K562 (cell line): ENCODE data around the gene RAB5B. TPM values are rescaled to one million over a fixed set of nuclear protein-coding genes. Genes with fewer than 3 reads are reported as not detected.

Experiments
- CXXC5 ChIP-seq: fragments of 250-450 bp; sonication (Bioruptor Pico); IDR thresholded peaks from 2 replicates; pipeline ENCODE4 v1.8.0; 2022; ENCODE audit warnings: inconsistent platforms, mild to moderate bottlenecking, moderate library complexity
- ETS1 ChIP-seq: conservative IDR thresholded peaks from 2 replicates; pipeline ENCODE4 v1.6.1; 2011; ENCODE audit warnings: low read depth, mild to moderate bottlenecking, low read length; ENCODE audit not compliant: control insufficient read depth
- HLTF ChIP-seq: fragments of 450-650 bp; IDR thresholded peaks from 2 replicates; pipeline ENCODE4 v1.6.1; 2016
- HMGN3 ChIP-seq: IDR thresholded peaks from 2 replicates; pipeline ENCODE4 v1.6.1; 2011; ENCODE audit warnings: borderline replicate concordance, low read depth, mild to moderate bottlenecking, mixed read lengths, low read length; ENCODE audit not compliant: insufficient read length; ENCODE audit errors: extremely low read depth
- ILF3 ChIP-seq: fragments of 450-650 bp; IDR thresholded peaks from 2 replicates; pipeline ENCODE4 v1.6.1; 2018; ENCODE audit warnings: antibody characterized with exemption, mild to moderate bottlenecking, moderate library complexity, borderline replicate concordance
- MAFK ChIP-seq: IDR thresholded peaks from 2 replicates; pipeline ENCODE4 v1.6.1; 2011; ENCODE audit warnings: low read length, improper control_type of control experiment
- MBD2 ChIP-seq: sonication (generic); IDR thresholded peaks from 2 replicates; pipeline ENCODE4 v1.6.1; 2016; ENCODE audit warnings: low read depth, borderline replicate concordance
- NUFIP1 ChIP-seq: fragments of 450-650 bp; IDR thresholded peaks from 2 replicates; pipeline ENCODE4 v1.6.1; 2018; ENCODE audit not compliant: partially characterized antibody
- PHF8 ChIP-seq: fragments of 200-600 bp; sonication (generic); IDR thresholded peaks from 2 replicates; pipeline ENCODE4 v1.6.1; 2012; ENCODE audit warnings: mixed run types, mild to moderate bottlenecking, inconsistent platforms, low read length, moderate library complexity, borderline replicate concordance
- RBFOX2 ChIP-seq: fragments of 200-400 bp; formaldehyde crosslinking; IDR thresholded peaks from 2 replicates; pipeline ENCODE4 v1.6.1; 2017; ENCODE audit warnings: low read depth, mild to moderate bottlenecking, low read length, moderate library complexity
- REST ChIP-seq, 2 experiments: fragments of 450-650 bp; formaldehyde crosslinking in 1 of 2; IDR thresholded peaks; 2 replicates each; pipeline versions ENCODE4 v1.4.0 to v1.6.1; 2014 to 2020; ENCODE audit warnings: mild to moderate bottlenecking in 2 of 2, borderline replicate concordance in 1 of 2, low read depth in 1 of 2
- TAF7 ChIP-seq: fragments of 450-650 bp; IDR thresholded peaks from 2 replicates; pipeline ENCODE4 v1.6.1; 2016; ENCODE audit warnings: missing genetic modification characterization, missing compliant biosample characterization
- ZFX ChIP-seq: sonication (generic); formaldehyde crosslinking; IDR thresholded peaks from 2 replicates; pipeline ENCODE4 v1.8.0; 2022; ENCODE audit warnings: mild to moderate bottlenecking, missing genetic modification reagents, moderate library complexity
- ZNF143 ChIP-seq: sonication (generic); formaldehyde crosslinking; IDR thresholded peaks from 2 replicates; pipeline ENCODE4 v1.9.0; 2022; ENCODE audit warnings: mild to moderate bottlenecking, missing genetic modification reagents
- ZNF274 ChIP-seq: IDR thresholded peaks from 2 replicates; pipeline ENCODE4 v1.6.1; 2011; ENCODE audit warnings: low read depth, mild to moderate bottlenecking, low read length, moderate library complexity, borderline replicate concordance
- polyA plus RNA-seq, 8 experiments: library from polyadenylated mRNA; depleted of rRNA in 4 of 8; stranded (reverse) in 5 of 8; unstranded in 3 of 8; fragments of >200 nt; fragmentation: Nextera tagmentation in 2 of 8; fragmentation: Illumina TruSeq in 1 of 8; extraction: Ambion mirVana in 2 of 8; extraction: Trizol in 1 of 8; gene quantifications; 2 replicates each; pipeline versions ENCODE4 v1.2.1 to v1.2.3, GENCODE V29; 2011 to 2014; ENCODE audit warnings: inconsistent platforms in 1 of 8, missing spikeins in 1 of 8
- total RNA-seq, 7 experiments: library from RNA; depleted of rRNA in 6 of 7; stranded (reverse); fragments of >200 nt in 6 of 7; fragmentation: Illumina TruSeq in 2 of 7; extraction: Trizol in 2 of 7; gene quantifications; 2 replicates each; pipeline versions ENCODE4 v1.2.1 to v1.2.3, GENCODE V29; 2011 to 2021; ENCODE audit warnings: low replicate concordance in 1 of 7
- TF ChIP-seq, protein P1 (sequence below): fragments of 250-450 bp; sonication (Bioruptor Pico); IDR thresholded peaks from 2 replicates; pipeline ENCODE4 v1.5.0; 2020; ENCODE audit warnings: mild to moderate bottlenecking

RAB5B gene
- total and polyA plus RNA-seq, 9 of the 15 experiments (the other 6 are each of a cell fraction or from before 2014, with no cell fraction given), result 6.8 to 73.8 (median 25.2) TPM

- TF ChIP-seq HMGN3 (peak; percentile 58), PHF8 (peak; percentile 73), ZNF143 (CRISPR knock-in tag) (no peak), CXXC5 (CRISPR knock-in tag) (peak; percentile 35), NUFIP1 (no peak), MBD2 (0 out of 2 replicates have a peak, but pooled peaks have one; percentile 1), ZNF274 (no peak), TAF7 (0 out of 2 replicates have a peak, but pooled peaks have one; percentile 45), MAFK (no peak), ILF3 (no peak), REST (IDR thresholded peaks at IDR 0.05; ENCODE audit: borderline replicate concordance) (peak; percentile 9; the same call in 1 of the 2 replicates), REST (CRISPR knock-in tag; IDR thresholded peaks at IDR 0.05; ENCODE audit: low read depth) (no peak), ZFX (CRISPR knock-in tag) (peak; percentile 96), RBFOX2 (peak; percentile 95), ETS1 (peak; percentile 72; the same call in 1 of the 2 replicates), HLTF (no peak; the same call in 1 of the 2 replicates)
- TF ChIP-seq, protein P1, sequence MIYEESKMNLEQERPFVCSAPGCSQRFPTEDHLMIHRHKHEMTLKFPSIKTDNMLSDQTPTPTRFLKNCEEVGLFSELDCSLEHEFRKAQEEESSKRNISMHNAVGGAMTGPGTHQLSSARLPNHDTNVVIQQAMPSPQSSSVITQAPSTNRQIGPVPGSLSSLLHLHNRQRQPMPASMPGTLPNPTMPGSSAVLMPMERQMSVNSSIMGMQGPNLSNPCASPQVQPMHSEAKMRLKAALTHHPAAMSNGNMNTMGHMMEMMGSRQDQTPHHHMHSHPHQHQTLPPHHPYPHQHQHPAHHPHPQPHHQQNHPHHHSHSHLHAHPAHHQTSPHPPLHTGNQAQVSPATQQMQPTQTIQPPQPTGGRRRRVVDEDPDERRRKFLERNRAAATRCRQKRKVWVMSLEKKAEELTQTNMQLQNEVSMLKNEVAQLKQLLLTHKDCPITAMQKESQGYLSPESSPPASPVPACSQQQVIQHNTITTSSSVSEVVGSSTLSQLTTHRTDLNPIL (CRISPR knock-in tag), result no peak
These were observed 46.0 kb upstream of the RAB5B start, which contains the start of gene PYM1 (continued) for GRCh38 chr12:55927588-55928502.
